HepG2 (cell line): ENCODE results near the gene SGCD. TPM values are rescaled to one million over a fixed set of nuclear protein-coding genes. Genes with fewer than 3 reads are reported as not detected.

Source experiments
- ATAC-seq: fragments of 200-7000 bp; cut with Tn5 transposase; 3 replicates; pipeline ENCODE4 v1.9.1; 2020; ENCODE audit warnings: mild to moderate bottlenecking, moderate library complexity
- BruUV-seq: library from RNA; stranded (reverse); fragments of 400-500 nt; replicated peaks from 2 replicates; lab custom pipeline; 2021; lab: Mats Ljungman, UMichigan
- CTCF ChIA-PET: fragments of 300-600 bp; formaldehyde crosslinking; extraction: SDS; loops from one replicate; lab custom pipeline; 2021; ENCODE audit warnings: low total read pairs, inconsistent platforms, low intra/inter-chr PET ratio; lab: Yijun Ruan, JAX
- POLR2A ChIA-PET: fragments of 350-600 bp; sonication (Branson Sonifier 250); formaldehyde crosslinking; loops from one replicate; lab custom pipeline; 2020; ENCODE audit warnings: antibody characterized with exemption, inconsistent platforms; lab: Yijun Ruan, JAX
- DNase-seq: peaks from one replicate; pipeline ENCODE4 v3.0.0-alpha.2; 2015; ENCODE audit warnings: low spot score
- FAIRE-seq: peaks from 3 replicates; lab custom pipeline; 2011; peaks lifted over from hg19 to GRCh38; lab: Jason Lieb, UNC
- H2AFZ ChIP-seq: one replicate; pipeline ENCODE4 v1.6.1; 2011; ENCODE audit warnings: low read length, inconsistent platforms
- H3K27ac ChIP-seq: fragments of 300-600 bp; 3 replicates; pipeline ENCODE4 v1.8.0; 2011; ENCODE audit warnings: mixed run types, mild to moderate bottlenecking, mixed read lengths, low read length, inconsistent platforms; ENCODE audit not compliant: insufficient read depth; ENCODE audit errors: extremely low read length
- H3K27me3 ChIP-seq, 2 experiments: fragments of 200-600 bp in 1 of 2; 2 replicates in 1 of 2; 3 replicates in 1 of 2; pipeline versions ENCODE4 v1.6.0 to v1.8.0; 2011; ENCODE audit warnings: low read length in 2 of 2, mild to moderate bottlenecking in 2 of 2, moderate library complexity in 2 of 2, inconsistent platforms in 1 of 2; ENCODE audit not compliant: insufficient read depth in 2 of 2, control insufficient read depth in 1 of 2
- H3K36me3 ChIP-seq, 2 experiments: fragments of 200-600 bp in 1 of 2; replicated peaks in 1 of 2; 2 replicates in 1 of 2; 3 replicates in 1 of 2; pipeline versions ENCODE4 v1.5.1 to v1.8.0; 2011; ENCODE audit warnings: low read length in 2 of 2, inconsistent platforms in 1 of 2; ENCODE audit not compliant: insufficient read depth in 2 of 2, control insufficient read depth in 1 of 2
- H3K4me1 ChIP-seq: 2 replicates; pipeline ENCODE4 v1.5.1; 2012; ENCODE audit warnings: low read length, inconsistent platforms; ENCODE audit not compliant: insufficient read depth
- H3K4me2 ChIP-seq: 2 replicates; pipeline ENCODE4 v1.6.0; 2011; ENCODE audit warnings: low read depth, low read length, inconsistent platforms
- H3K4me3 ChIP-seq, 3 experiments: fragments of 200-600 bp in 1 of 3; sonication (generic), shearing (Covaris generic) in 1 of 3; replicated peaks in 1 of 3; 2 replicates each; pipeline ENCODE4 v1.5.1; 2011 to 2016; ENCODE audit warnings: low read length in 3 of 3, inconsistent platforms in 2 of 3, low read depth in 2 of 3, mild to moderate bottlenecking in 2 of 3, control low read depth in 1 of 3, mixed read lengths in 1 of 3; ENCODE audit not compliant: insufficient read depth in 1 of 3
- H3K79me2 ChIP-seq: one replicate; pipeline ENCODE4 v1.6.1; 2011; ENCODE audit warnings: low read length, inconsistent platforms; ENCODE audit not compliant: insufficient read depth
- H3K9ac ChIP-seq: 2 replicates; pipeline ENCODE4 v1.6.0; 2011; ENCODE audit warnings: mild to moderate bottlenecking, low read depth, low read length, inconsistent platforms; ENCODE audit not compliant: insufficient read depth
- H3K9me3 ChIP-seq: 2 replicates; pipeline ENCODE4 v1.5.1; 2012; ENCODE audit warnings: mild to moderate bottlenecking, low read length
- H4K20me1 ChIP-seq: 2 replicates; pipeline ENCODE4 v1.6.0; 2011; ENCODE audit warnings: inconsistent platforms, mild to moderate bottlenecking, low read length, moderate library complexity; ENCODE audit not compliant: insufficient read depth
- ATAD3A ChIP-seq: sonication (generic); formaldehyde crosslinking; IDR thresholded peaks from 2 replicates; pipeline ENCODE4 v1.4.0; 2020; ENCODE audit warnings: missing genetic modification reagents
- DR1 ChIP-seq: sonication (generic); formaldehyde crosslinking; IDR thresholded peaks from 2 replicates; pipeline ENCODE4 v1.8.0; 2021; ENCODE audit warnings: mild to moderate bottlenecking, missing genetic modification reagents, inconsistent platforms
- SIX4 ChIP-seq: sonication (generic); formaldehyde crosslinking; IDR thresholded peaks from 2 replicates; pipeline ENCODE4 v1.4.0; 2020; ENCODE audit warnings: missing genetic modification reagents
- WGBS: methylation state at CpG from one replicate; pipeline ENCODE4 v1.1.6; 2017; ENCODE audit warnings: low lambda C conversion rate; 5-methylcytosine and 5-hydroxymethylcytosine counted together
- in situ Hi-C: cut with HindIII; loops from 2 replicates; pipeline ENCODE4 v1.10.0; 2017; ENCODE audit warnings: low pct_unique_long_range_greater_than_20kb; ENCODE audit not compliant: extremely low pct_ligation_motif_present
- intact Hi-C: fragments of 100-400 bp; cut with micrococcal nuclease; formaldehyde crosslinking; loops from one replicate; pipeline ENCODE4 v1.10.0; 2022; ENCODE audit not compliant: unreplicated experiment
- polyA plus RNA-seq, 8 experiments: library from polyadenylated mRNA; depleted of rRNA in 3 of 8; stranded (reverse) in 7 of 8; unstranded in 1 of 8; fragments of >200 nt; fragmentation: Illumina TruSeq in 4 of 8; extraction: Trizol in 4 of 8; gene quantifications; 2 replicates each; pipeline versions ENCODE4 v1.2.1 to v1.2.3, GENCODE V29; 2011 to 2016; ENCODE audit warnings: low read depth in 4 of 8, missing spikeins in 1 of 8, mixed read lengths in 1 of 8; ENCODE audit not compliant: insufficient read depth in 1 of 8
- total RNA-seq, 5 experiments: library from RNA; depleted of rRNA; stranded (reverse); fragments of >200 nt; fragmentation: Illumina TruSeq; extraction: Trizol; gene quantifications; 2 replicates each; pipeline ENCODE4 v1.2.3, GENCODE V29; 2016; ENCODE audit warnings: low read depth in 1 of 5
- TF ChIP-seq, protein P1 (sequence below): sonication (generic); formaldehyde crosslinking; IDR thresholded peaks from 2 replicates; pipeline ENCODE4 v1.9.0; 2021; ENCODE audit warnings: mild to moderate bottlenecking, missing genetic modification reagents
- TF ChIP-seq, protein P2 (sequence below): sonication (generic); formaldehyde crosslinking; IDR thresholded peaks from 2 replicates; pipeline ENCODE4 v1.4.0; 2020; ENCODE audit warnings: missing genetic modification reagents
- TF ChIP-seq, protein P3 (sequence below): IDR thresholded peaks from 2 replicates; pipeline ENCODE4 v1.6.1; 2016; ENCODE audit warnings: low read depth, missing genetic modification reagents, missing compliant biosample characterization
- TF ChIP-seq, protein P4 (sequence below), 2 experiments: sonication (generic) in 1 of 2; formaldehyde crosslinking in 1 of 2; IDR thresholded peaks; 2 replicates each; pipeline versions ENCODE4 v1.4.0 to v1.6.1; 2018 to 2020; ENCODE audit warnings: missing genetic modification reagents in 2 of 2, borderline replicate concordance in 1 of 2, low read depth in 1 of 2, mild to moderate bottlenecking in 1 of 2, missing biosample characterization in 1 of 2

SGCD gene
- total and polyA plus RNA-seq, 2 of the 13 experiments (the other 11 are each of a cell fraction or from before 2014, with no cell fraction given) = not detected

DNA sequence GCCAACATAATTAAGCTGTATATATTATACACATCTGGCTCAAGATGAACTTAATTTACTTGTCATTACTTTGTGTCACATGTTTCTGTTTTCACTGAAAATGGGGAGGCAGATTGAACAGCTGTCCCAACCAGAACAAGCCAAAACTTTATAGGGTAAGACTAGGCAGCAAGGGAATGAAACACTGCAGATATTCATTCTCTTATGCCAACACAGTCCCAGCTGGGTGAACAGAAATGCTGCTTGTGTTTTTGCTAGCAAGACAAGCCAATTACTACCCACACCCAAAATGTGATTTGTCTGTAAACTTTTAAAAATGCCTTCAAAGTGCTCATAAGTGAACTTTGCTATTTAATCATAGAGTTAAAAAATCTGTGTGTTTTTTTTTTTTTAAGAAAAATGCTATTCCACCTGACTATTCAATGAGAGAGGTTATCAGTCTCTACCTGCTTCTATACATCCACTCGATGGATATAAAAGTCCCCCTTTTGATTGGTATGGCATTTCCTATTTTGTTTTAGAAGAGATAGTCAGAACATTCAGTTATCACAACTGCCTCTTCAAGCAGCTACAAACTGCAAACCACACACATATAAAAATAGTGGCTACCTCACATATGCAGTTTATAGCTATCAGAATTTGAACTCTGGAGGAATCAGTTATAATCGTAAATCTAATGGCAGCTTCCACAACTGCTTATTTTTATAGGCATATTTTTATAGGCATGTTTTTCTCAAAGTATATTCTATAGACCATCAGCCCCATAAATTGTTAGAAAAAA, 431.2 kb downstream of the SGCD start:
- H3K9ac ChIP-seq = no peak overlapping the region
- H3K4me1 ChIP-seq = no peaks in the 10 kb centered on the region
- no peaks in the 10 kb centered on the region for H3K79me2 ChIP-seq
- ATAC-seq (no peak), DNase-seq (no peak), FAIRE-seq (no peak)
- ChIA-PET POLR2A (no interaction called here), CTCF (no interaction called here)
- intact Hi-C loops (no loop called here), in situ Hi-C loops (no loop called here)
- H3K4me2 ChIP-seq = no peak overlapping the region
- no peak overlapping the region for H3K27ac ChIP-seq
- WGBS = 2% methylated on average over 2 of the region's 2 CpGs
- TF ChIP-seq, protein P1, sequence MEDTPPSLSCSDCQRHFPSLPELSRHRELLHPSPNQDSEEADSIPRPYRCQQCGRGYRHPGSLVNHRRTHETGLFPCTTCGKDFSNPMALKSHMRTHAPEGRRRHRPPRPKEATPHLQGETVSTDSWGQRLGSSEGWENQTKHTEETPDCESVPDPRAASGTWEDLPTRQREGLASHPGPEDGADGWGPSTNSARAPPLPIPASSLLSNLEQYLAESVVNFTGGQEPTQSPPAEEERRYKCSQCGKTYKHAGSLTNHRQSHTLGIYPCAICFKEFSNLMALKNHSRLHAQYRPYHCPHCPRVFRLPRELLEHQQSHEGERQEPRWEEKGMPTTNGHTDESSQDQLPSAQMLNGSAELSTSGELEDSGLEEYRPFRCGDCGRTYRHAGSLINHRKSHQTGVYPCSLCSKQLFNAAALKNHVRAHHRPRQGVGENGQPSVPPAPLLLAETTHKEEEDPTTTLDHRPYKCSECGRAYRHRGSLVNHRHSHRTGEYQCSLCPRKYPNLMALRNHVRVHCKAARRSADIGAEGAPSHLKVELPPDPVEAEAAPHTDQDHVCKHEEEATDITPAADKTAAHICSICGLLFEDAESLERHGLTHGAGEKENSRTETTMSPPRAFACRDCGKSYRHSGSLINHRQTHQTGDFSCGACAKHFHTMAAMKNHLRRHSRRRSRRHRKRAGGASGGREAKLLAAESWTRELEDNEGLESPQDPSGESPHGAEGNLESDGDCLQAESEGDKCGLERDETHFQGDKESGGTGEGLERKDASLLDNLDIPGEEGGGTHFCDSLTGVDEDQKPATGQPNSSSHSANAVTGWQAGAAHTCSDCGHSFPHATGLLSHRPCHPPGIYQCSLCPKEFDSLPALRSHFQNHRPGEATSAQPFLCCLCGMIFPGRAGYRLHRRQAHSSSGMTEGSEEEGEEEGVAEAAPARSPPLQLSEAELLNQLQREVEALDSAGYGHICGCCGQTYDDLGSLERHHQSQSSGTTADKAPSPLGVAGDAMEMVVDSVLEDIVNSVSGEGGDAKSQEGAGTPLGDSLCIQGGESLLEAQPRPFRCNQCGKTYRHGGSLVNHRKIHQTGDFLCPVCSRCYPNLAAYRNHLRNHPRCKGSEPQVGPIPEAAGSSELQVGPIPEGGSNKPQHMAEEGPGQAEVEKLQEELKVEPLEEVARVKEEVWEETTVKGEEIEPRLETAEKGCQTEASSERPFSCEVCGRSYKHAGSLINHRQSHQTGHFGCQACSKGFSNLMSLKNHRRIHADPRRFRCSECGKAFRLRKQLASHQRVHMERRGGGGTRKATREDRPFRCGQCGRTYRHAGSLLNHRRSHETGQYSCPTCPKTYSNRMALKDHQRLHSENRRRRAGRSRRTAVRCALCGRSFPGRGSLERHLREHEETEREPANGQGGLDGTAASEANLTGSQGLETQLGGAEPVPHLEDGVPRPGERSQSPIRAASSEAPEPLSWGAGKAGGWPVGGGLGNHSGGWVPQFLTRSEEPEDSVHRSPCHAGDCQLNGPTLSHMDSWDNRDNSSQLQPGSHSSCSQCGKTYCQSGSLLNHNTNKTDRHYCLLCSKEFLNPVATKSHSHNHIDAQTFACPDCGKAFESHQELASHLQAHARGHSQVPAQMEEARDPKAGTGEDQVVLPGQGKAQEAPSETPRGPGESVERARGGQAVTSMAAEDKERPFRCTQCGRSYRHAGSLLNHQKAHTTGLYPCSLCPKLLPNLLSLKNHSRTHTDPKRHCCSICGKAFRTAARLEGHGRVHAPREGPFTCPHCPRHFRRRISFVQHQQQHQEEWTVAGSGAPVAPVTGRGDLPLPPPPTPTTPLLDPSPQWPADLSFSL (CRISPR knock-in tag) = no peak
- TF ChIP-seq, protein P2, sequence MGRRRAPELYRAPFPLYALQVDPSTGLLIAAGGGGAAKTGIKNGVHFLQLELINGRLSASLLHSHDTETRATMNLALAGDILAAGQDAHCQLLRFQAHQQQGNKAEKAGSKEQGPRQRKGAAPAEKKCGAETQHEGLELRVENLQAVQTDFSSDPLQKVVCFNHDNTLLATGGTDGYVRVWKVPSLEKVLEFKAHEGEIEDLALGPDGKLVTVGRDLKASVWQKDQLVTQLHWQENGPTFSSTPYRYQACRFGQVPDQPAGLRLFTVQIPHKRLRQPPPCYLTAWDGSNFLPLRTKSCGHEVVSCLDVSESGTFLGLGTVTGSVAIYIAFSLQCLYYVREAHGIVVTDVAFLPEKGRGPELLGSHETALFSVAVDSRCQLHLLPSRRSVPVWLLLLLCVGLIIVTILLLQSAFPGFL (CRISPR knock-in tag) = no peak
- no peak for TF ChIP-seq DR1 (CRISPR knock-in tag)
- TF ChIP-seq, protein P3, sequence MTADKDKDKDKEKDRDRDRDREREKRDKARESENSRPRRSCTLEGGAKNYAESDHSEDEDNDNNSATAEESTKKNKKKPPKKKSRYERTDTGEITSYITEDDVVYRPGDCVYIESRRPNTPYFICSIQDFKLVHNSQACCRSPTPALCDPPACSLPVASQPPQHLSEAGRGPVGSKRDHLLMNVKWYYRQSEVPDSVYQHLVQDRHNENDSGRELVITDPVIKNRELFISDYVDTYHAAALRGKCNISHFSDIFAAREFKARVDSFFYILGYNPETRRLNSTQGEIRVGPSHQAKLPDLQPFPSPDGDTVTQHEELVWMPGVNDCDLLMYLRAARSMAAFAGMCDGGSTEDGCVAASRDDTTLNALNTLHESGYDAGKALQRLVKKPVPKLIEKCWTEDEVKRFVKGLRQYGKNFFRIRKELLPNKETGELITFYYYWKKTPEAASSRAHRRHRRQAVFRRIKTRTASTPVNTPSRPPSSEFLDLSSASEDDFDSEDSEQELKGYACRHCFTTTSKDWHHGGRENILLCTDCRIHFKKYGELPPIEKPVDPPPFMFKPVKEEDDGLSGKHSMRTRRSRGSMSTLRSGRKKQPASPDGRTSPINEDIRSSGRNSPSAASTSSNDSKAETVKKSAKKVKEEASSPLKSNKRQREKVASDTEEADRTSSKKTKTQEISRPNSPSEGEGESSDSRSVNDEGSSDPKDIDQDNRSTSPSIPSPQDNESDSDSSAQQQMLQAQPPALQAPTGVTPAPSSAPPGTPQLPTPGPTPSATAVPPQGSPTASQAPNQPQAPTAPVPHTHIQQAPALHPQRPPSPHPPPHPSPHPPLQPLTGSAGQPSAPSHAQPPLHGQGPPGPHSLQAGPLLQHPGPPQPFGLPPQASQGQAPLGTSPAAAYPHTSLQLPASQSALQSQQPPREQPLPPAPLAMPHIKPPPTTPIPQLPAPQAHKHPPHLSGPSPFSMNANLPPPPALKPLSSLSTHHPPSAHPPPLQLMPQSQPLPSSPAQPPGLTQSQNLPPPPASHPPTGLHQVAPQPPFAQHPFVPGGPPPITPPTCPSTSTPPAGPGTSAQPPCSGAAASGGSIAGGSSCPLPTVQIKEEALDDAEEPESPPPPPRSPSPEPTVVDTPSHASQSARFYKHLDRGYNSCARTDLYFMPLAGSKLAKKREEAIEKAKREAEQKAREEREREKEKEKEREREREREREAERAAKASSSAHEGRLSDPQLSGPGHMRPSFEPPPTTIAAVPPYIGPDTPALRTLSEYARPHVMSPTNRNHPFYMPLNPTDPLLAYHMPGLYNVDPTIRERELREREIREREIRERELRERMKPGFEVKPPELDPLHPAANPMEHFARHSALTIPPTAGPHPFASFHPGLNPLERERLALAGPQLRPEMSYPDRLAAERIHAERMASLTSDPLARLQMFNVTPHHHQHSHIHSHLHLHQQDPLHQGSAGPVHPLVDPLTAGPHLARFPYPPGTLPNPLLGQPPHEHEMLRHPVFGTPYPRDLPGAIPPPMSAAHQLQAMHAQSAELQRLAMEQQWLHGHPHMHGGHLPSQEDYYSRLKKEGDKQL (CRISPR knock-in tag) = no peak
- no peak for TF ChIP-seq ATAD3A (CRISPR knock-in tag)
- TF ChIP-seq, protein P4, sequence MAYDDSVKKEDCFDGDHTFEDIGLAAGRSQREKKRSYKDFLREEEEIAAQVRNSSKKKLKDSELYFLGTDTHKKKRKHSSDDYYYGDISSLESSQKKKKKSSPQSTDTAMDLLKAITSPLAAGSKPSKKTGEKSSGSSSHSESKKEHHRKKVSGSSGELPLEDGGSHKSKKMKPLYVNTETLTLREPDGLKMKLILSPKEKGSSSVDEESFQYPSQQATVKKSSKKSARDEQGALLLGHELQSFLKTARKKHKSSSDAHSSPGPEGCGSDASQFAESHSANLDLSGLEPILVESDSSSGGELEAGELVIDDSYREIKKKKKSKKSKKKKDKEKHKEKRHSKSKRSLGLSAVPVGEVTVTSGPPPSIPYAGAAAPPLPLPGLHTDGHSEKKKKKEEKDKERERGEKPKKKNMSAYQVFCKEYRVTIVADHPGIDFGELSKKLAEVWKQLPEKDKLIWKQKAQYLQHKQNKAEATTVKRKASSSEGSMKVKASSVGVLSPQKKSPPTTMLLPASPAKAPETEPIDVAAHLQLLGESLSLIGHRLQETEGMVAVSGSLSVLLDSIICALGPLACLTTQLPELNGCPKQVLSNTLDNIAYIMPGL (CRISPR knock-in tag; IDR thresholded peaks at IDR 0.05; ENCODE audit: borderline replicate concordance in 1 of 2, low read depth in 1 of 2) = no peak
- TF ChIP-seq SIX4 (CRISPR knock-in tag) = no peak
- H2AFZ ChIP-seq = no peak overlapping the region
- no peaks in the 10 kb centered on the region for H3K36me3 ChIP-seq
- BruUV-seq = no TSS peak
- H3K9me3 ChIP-seq = no peaks in the 10 kb centered on the region
- no peaks in the 10 kb centered on the region for H3K27me3 ChIP-seq
- H4K20me1 ChIP-seq = no peaks in the 10 kb centered on the region
- H3K4me3 ChIP-seq = no peak overlapping the region
